ENCODE results near the gene CD3D.

Gene CD3D

GRCh38 chr11:118342503-118343161 lies at the start of gene CD3D:
TSS of gene CD3D (minus strand) at chr11:118342705. CDS start at chr11:118342607, 98 bp downstream.
- DNase-seq, result peak; percentile 67 to 77

DNA sequence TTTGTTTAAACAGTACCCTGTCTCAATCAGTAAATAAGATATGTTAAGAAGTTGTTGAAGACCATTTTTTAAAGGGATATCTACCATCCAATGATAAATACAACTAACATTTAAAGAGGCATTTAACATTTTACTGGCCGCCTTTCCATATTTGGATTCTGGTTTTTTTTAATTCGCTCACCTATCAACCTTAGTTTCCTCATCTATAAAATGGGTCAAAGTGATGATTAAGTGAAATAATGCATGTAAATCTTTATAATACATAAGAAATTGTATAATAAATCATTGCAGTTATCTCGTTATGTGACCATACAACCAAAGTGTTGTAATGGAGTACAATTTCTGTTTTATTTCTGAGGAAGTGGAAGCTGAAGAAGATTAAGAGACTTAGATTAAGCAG lies 41.2 kb upstream of the CD3D start:
- DNase-seq, result no peak

GRCh38 chr11:118382954-118383353 lies 40.4 kb upstream of the CD3D start:
- DNase-seq, result no peak

DNA sequence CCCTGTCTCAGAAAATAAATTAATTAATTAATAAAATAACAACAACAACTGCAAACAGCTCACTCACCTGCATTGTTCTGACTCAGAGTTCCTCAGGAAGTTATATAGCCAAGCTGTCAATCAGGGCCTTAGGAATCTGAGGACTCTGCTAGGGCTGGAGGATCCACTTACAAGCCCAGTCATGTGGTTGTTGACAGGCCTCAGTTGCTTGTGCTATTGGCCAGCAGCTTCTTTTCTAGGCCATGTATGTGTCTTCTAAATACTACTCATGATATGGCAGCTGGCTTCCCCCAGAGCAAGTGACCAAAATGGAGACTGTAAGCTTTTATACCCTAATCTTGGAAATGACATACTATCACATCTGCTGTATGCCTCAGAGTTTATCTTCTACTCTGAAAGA lies 38.1 kb upstream of the CD3D start:
- no peak for DNase-seq

GRCh38 chr11:118379497-118379896 lies 37.0 kb upstream of the CD3D start:
- DNase-seq, result no peak

- DNase-seq, result no peak
Observed at GRCh38 chr11:118375978-118376377, 33.5 kb upstream of the CD3D start.

DNA sequence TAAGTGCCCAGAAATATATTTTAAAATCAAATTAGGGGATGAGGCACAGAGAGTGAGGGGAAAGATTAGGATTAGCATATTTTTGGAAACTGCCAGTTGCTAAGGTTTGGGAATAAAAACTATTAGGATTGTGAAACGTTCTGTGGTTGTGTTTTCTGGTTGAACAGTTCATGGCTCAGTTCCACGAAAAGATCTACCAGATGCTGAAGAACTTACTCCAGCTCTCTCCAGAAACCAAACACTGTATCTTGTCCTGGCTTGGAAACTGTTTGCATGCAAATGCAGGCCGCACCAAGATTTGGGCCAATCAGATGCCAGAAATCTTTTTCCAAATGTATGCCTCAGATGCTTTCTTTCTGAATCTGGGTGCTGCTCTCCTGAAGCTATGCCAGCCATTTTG lies 32.2 kb upstream of the CD3D start:
- no peak for DNase-seq

- DNase-seq, result no peak
Observed at GRCh38 chr11:118373871-118374270, 31.4 kb upstream of the CD3D start.

GRCh38 chr11:118373263-118373662 lies 30.8 kb upstream of the CD3D start:
- no peak for DNase-seq

DNA sequence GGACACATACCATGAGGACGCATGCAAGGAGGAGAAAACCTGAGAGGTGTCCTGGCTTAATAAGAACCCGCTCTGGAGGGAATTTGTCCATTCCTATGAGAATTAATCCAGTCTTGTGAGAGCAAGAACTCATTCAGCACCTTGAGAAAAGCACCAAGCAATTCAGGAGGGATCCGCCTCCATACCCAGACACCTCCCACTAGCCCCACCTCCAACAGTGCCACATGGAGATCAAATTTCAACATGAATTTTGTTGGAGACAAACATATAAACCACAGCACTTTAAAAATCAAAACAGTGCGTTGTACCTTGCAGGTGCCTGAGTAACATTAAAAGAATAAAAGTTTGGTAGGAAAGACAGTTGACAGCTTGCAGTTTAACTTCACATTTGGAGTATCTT lies 28.3 kb upstream of the CD3D start:
- no peak for DNase-seq

- DNase-seq, result no peak
Observed at GRCh38 chr11:118366287-118366686, 23.8 kb upstream of the CD3D start.

GRCh38 chr11:118364956-118365615 lies 22.6 kb upstream of the CD3D start:
- DNase-seq, result no peak

DNA sequence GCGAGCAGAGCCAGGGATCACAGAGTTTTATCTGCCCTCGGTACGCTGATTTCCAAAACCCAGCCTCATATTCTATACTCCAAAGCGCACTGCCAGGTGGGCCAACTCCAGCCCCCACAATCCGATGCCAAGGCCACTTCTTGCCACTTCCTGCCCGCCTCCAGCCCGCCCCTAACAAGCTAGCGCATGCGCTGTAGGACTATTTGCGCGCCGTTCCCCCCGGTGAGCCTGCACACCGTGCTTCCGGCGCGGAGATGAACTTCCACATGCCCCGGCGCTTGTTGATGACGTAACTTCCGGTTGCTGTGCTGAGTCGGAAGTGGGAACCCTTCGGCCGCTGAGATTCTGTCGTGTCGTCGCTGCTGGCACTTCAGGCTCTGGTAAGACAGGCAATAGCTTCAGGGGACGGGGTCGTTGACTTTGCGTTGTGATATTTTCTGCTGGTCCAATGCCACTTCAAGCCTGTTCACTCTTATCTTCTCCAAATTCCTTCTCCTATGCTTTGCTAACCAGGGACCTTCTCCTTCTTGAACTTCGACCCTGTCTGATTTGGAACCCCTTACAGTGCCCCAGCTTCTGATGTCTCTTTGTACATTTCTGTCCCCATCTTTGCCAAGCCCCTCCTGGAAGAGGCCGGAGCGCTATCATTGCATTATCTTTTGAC lies 16.9 kb upstream of the CD3D start, which contains the start of gene UBE4A:
UBE4A (plus strand) TSS at position 306 of the 664 bp plus-strand sequence. CDS start 5,481 bp downstream, outside the sequence.
- DNase-seq, result peak; percentile 99

DNA sequence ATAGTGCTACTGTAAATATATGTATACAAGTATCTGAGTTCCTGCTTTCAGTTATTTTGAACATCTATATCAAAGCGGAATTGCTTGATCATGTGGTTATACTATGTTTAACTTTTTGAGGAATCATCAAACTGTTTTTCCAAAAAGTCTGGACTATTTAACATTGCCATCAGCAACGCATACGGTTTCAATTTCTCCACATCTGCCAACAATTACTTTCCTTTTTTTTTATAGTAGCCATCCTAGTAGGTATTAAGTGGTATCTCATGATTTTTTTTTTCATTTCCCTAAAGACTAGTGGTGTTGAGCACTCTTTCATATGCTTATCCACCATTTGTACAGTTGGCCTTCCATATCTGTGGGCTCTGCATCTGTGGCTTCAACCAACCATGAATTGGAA lies 15.6 kb upstream of the CD3D start:
- no peak for DNase-seq

GRCh38 chr11:118353084-118353710 lies 10.7 kb upstream of the CD3D start:
- DNase-seq, result no peak

GRCh38 chr11:118349475-118349874 lies 7.0 kb upstream of the CD3D start:
- no peak for DNase-seq

GRCh38 chr11:118343981-118344515 lies 1.5 kb upstream of the CD3D start, which contains the start of gene CD3G:
TSS of gene CD3G (plus strand) at chr11:118344344. CDS start at chr11:118344424, 80 bp downstream.
- DNase-seq, result peak; percentile 76 to 81

DNA sequence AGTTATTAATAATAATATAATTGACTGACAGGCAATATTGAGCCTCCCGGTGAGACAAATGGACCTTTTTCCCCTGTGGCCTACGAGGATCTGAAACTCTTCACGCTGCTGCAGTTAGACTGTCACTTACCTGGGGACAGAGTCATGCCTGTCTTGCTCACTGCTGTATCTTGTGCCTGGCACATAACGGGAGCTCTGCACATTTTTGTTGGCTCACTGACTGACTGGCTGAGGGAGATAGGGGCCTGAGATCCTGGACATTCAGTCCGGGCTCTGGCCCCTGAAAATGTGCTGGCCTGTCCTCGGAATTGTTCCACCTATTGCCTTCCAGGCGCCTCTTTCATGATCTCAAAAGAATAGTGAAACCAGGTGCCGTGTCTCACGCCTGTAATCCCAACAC lies 743 bp upstream of the CD3D start:
- peak in 1 of 2 experiments; percentile 50 for DNase-seq

DNA sequence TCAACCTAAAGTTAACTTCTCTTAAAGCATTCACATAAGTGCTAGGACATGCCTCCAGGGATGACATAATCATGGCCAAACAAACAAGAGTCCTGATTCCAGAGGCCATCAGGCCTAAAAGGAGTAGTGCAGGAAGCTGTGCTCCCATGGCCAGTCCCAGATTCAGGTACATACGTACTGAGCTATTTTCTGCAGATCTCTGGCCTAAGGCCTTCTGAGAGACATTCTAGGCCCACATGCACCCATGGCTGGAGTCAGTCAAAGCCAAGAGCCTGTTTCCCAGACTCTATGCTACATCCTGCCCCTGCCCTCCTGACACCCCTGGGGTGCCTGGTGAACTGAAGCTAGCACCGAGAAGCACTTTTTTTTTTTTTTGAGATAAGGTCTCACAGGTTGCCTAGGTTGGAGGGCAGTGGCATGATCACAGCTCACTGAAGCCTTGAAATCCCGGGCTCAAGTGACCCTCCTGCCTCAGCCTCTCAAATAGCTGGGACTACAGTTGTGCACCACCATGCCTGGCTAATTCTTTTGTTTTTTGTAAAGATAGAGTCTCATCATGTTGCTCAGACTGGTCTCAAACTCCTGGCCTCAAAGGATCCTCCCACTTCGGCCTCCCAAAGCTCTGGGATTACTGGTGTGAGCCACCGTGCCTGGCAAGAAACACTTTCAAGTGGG lies 553 bp downstream of the CD3D start:
- peak in 1 of 2 experiments; percentile 35 for DNase-seq

- DNase-seq, result no peak
Observed at GRCh38 chr11:118341261-118341660, 1.2 kb downstream of the CD3D start.

DNA sequence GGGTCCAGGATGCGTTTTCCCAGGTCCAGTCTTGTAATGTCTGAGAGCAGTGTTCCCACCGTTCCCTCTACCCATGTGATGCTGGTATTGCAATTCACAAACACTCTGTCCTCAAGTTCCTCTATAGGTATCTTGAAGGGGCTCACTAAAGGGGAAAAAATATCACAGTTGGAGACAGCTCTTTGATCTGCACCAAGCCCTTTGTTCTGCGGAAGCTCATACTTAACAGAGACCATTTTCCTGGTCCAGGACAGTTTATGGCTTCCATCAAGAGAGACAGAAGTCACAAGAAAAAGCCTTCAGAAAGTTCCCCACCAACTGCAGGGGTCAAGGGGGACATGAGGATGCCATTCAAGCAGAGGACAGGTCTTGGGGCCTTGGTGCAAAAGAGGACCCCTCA lies 2.1 kb downstream of the CD3D start:
- no peak for DNase-seq

DNA sequence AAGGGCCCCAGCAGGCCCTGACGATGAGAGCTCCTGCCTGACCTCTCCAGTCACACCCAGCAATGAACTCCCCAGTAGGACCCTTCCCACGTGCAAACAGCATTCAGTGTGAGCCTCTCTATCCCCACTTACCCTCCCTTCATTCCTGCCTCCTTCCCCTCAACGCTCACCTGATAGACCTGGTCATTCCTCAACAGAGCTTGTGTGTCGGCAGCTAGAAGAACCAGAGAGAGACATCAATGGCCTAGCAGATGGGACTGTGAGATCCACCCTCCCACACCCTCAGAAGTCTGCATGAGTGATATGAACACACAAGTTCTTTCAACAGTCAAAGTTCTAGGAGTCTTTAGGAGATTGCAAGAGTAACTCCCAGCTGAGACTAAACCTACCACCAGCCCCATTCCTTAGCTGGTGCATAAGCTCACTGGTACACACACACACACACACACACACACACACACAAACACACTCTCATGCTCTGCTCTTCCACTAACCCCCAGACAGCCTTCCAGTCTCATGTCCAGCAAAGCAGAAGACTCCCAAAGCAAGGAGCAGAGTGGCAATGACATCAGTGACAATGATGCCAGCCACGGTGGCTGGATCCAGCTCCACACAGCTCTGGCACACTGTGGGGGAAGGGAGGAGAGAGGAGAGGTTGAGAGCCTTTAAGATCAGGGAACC lies 3.1 kb downstream of the CD3D start:
- DNase-seq, result peak in 1 of 2 experiments; percentile 42
